ENCODE measurements around the gene CDH4.
A peak's percentile ranks its signal among the peaks of the same experiment; 100 is the strongest.

Gene CDH4

DNA sequence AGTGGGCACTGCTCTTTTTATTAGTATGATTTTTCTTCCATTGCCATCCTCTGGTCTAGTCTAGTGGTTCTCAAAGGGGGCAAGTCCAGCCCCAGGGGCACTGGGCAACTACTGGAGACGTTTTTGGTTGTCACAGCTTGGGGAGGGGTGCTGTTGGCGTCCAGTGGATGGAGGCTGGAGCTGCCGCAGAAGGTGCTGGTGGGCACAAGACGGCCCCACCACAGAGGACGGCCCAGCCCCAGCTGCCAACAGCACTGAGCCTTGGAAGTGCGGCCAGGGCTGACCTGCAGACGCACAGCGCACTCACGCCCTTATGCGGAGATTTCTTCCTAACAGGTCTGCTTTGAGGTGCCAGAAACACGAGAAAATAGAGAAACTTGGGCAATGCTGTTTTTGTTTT is 40.3 kb downstream of the CDH4 start:
- Histone ChIP-seq H3K23ac (ENCODE audit: low read depth, low read length, poor library complexity) (no peak overlapping the region), H3K9ac (ENCODE audit: low read depth, low read length, poor library complexity) (no peak overlapping the region), H3K4me2 (ENCODE audit: insufficient read depth, low read length, poor library complexity, severe bottlenecking) (no peak overlapping the region), H2BK15ac (ENCODE audit: low read length) (no peak overlapping the region), H2AK5ac (ENCODE audit: low read depth, low read length) (peak overlapping the region; percentile 72), H4K91ac (ENCODE audit: low read depth, low read length, poor library complexity) (no peak overlapping the region), H3K18ac (ENCODE audit: low read length) (peak overlapping the region; percentile 58), H2BK12ac (ENCODE audit: low read length) (no peak overlapping the region), H3K36me3 (replicated peaks in 1 of 2; ENCODE audit: control insufficient read depth in 2 of 2, insufficient read depth in 2 of 2, low read length in 2 of 2) (no peaks in the 10 kb centered on the region), H2AFZ (ENCODE audit: low read length) (no peak overlapping the region), H3K14ac (ENCODE audit: low read length) (no peak overlapping the region), H3K4me1 (ENCODE audit: control insufficient read depth in 2 of 2, insufficient read depth in 1 of 2, low read depth in 1 of 2, low read length in 2 of 2) (peaks cover 0 to 12% of the 10 kb centered on the region in 2 donors), H3K4ac (ENCODE audit: low read length) (no peak overlapping the region), H3K9me3 (replicated peaks in 1 of 2; ENCODE audit: control insufficient read depth in 2 of 2, insufficient read depth in 1 of 2, low read depth in 1 of 2, low read length in 2 of 2) (peaks cover 3 to 9% of the 10 kb centered on the region in 2 donors), H3K27me3 (ENCODE audit: control insufficient read depth in 3 of 3, insufficient read depth in 3 of 3, low read depth in 1 of 3, low read length in 3 of 3) (no peaks in the 10 kb centered on the region), H3K27ac (replicated peaks; ENCODE audit: low read length) (no peak overlapping the region), H4K8ac (ENCODE audit: low read depth, low read length) (no peak overlapping the region), H2BK120ac (ENCODE audit: low read depth, low read length) (no peak overlapping the region), H2BK5ac (ENCODE audit: low read length) (no peak overlapping the region), H3K4me3 (ENCODE audit: low read length in 2 of 2) (no peak overlapping the region), H3K79me1 (ENCODE audit: low read depth, low read length) (no peaks in the 10 kb centered on the region)
- WGBS, 2 donors (ENCODE audit: extremely low coverage in 2 of 2, insufficient read length in 2 of 2, insufficient replicate concordance in 1 of 2): no CpG with 5 or more reads among the region's 11 CpGs
- DNase-seq (ENCODE audit: low spot score): no peak

DNA sequence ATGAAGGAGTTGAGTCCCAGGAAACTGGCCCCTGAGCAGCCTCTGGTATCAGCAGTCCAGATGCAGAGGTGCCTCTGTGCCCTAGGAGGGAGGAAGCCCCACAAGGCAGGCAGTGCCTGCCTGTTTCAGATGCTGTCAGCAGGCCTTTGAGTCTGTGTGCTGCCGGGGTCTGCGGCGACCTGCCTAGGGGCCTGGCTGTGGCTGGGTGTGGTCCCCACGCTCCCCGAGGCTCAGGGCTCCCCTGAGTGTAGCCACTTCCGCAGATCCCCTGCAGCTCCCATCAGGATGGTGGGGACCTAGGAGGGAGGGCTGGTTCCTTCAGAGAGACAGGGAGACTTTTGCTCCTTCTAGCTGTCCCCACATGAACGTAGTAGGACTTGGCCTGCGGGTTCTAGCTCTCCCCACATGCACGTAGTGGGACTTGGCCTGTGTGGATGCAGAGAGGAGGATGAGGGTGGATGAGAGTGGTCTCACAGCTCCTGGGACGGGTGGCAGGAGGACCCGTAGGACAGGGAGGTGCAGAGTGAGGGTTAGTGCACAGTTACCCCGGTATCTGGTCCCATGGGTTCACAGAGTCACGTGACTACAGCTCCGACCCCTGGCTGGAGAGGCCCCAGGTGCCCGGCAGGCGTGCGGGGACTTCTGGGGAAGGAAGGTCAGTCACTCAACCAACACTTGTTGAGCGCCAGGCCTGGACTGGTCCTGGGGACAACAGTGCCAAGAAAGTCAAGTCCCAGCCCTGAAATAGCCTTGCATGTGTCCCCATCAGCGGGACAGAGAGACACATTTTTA is 41.0 kb downstream of the CDH4 start:
- Histone ChIP-seq H3K4ac (ENCODE audit: low read length) (no peak overlapping the region), H2BK120ac (ENCODE audit: low read depth, low read length) (no peak overlapping the region), H3K9me3 (replicated peaks in 1 of 2; ENCODE audit: control insufficient read depth in 2 of 2, insufficient read depth in 1 of 2, low read depth in 1 of 2, low read length in 2 of 2) (peaks cover 3 to 9% of the 10 kb centered on the region in 2 donors), H3K4me3 (ENCODE audit: low read length in 2 of 2) (no peak overlapping the region), H4K8ac (ENCODE audit: low read depth, low read length) (no peak overlapping the region), H2AFZ (ENCODE audit: low read length) (no peak overlapping the region), H2BK15ac (ENCODE audit: low read length) (no peak overlapping the region), H3K36me3 (replicated peaks in 1 of 2; ENCODE audit: control insufficient read depth in 2 of 2, insufficient read depth in 2 of 2, low read length in 2 of 2) (no peaks in the 10 kb centered on the region), H3K14ac (ENCODE audit: low read length) (no peak overlapping the region), H2BK5ac (ENCODE audit: low read length) (no peak overlapping the region), H3K79me1 (ENCODE audit: low read depth, low read length) (no peaks in the 10 kb centered on the region), H3K27ac (replicated peaks; ENCODE audit: low read length) (no peak overlapping the region), H2AK5ac (ENCODE audit: low read depth, low read length) (peak overlapping the region; percentile 35), H3K4me2 (ENCODE audit: insufficient read depth, low read length, poor library complexity, severe bottlenecking) (no peak overlapping the region), H3K18ac (ENCODE audit: low read length) (peak overlapping the region; percentile 72), H2BK12ac (ENCODE audit: low read length) (no peak overlapping the region), H3K9ac (ENCODE audit: low read depth, low read length, poor library complexity) (peak overlapping the region; percentile 66), H3K4me1 (ENCODE audit: control insufficient read depth in 2 of 2, insufficient read depth in 1 of 2, low read depth in 1 of 2, low read length in 2 of 2) (peaks cover 0 to 8% of the 10 kb centered on the region in 2 donors), H3K23ac (ENCODE audit: low read depth, low read length, poor library complexity) (no peak overlapping the region), H4K91ac (ENCODE audit: low read depth, low read length, poor library complexity) (no peak overlapping the region), H3K27me3 (ENCODE audit: control insufficient read depth in 3 of 3, insufficient read depth in 3 of 3, low read depth in 1 of 3, low read length in 3 of 3) (no peaks in the 10 kb centered on the region)
- no CpG with 5 or more reads among the region's 19 CpGs for WGBS, 2 donors (ENCODE audit: extremely low coverage in 2 of 2, insufficient read length in 2 of 2, insufficient replicate concordance in 1 of 2)
- no peak for DNase-seq (ENCODE audit: low spot score)

- Histone ChIP-seq H3K9ac (ENCODE audit: low read depth, low read length, poor library complexity) (no peak overlapping the region), H2BK15ac (ENCODE audit: low read length) (no peak overlapping the region), H3K9me3 (replicated peaks in 1 of 2; ENCODE audit: control insufficient read depth in 2 of 2, insufficient read depth in 1 of 2, low read depth in 1 of 2, low read length in 2 of 2) (peaks cover 3 to 8% of the 10 kb centered on the region in 2 donors), H3K79me1 (ENCODE audit: low read depth, low read length) (no peaks in the 10 kb centered on the region), H4K8ac (ENCODE audit: low read depth, low read length) (no peak overlapping the region), H3K14ac (ENCODE audit: low read length) (peak overlapping the region; percentile 63), H4K91ac (ENCODE audit: low read depth, low read length, poor library complexity) (no peak overlapping the region), H3K4ac (ENCODE audit: low read length) (no peak overlapping the region), H2AK5ac (ENCODE audit: low read depth, low read length) (peak overlapping the region; percentile 57), H2BK5ac (ENCODE audit: low read length) (no peak overlapping the region), H2BK120ac (ENCODE audit: low read depth, low read length) (no peak overlapping the region), H3K36me3 (replicated peaks in 1 of 2; ENCODE audit: control insufficient read depth in 2 of 2, insufficient read depth in 2 of 2, low read length in 2 of 2) (no peaks in the 10 kb centered on the region), H3K18ac (ENCODE audit: low read length) (peak overlapping the region; percentile 69), H3K4me1 (ENCODE audit: control insufficient read depth in 2 of 2, insufficient read depth in 1 of 2, low read depth in 1 of 2, low read length in 2 of 2) (peaks cover 0 to 4% of the 10 kb centered on the region in 2 donors), H3K4me3 (ENCODE audit: low read length in 2 of 2) (no peak overlapping the region), H2BK12ac (ENCODE audit: low read length) (no peak overlapping the region), H3K27ac (replicated peaks; ENCODE audit: low read length) (no peak overlapping the region), H2AFZ (ENCODE audit: low read length) (no peak overlapping the region), H3K27me3 (ENCODE audit: control insufficient read depth in 3 of 3, insufficient read depth in 3 of 3, low read depth in 1 of 3, low read length in 3 of 3) (no peaks in the 10 kb centered on the region), H3K23ac (ENCODE audit: low read depth, low read length, poor library complexity) (no peak overlapping the region), H3K4me2 (ENCODE audit: insufficient read depth, low read length, poor library complexity, severe bottlenecking) (no peak overlapping the region)
- no CpG with 5 or more reads among the region's 12 CpGs for WGBS, 2 donors (ENCODE audit: extremely low coverage in 2 of 2, insufficient read length in 2 of 2, insufficient replicate concordance in 1 of 2)
- DNase-seq (ENCODE audit: low spot score): no peak
Observed at GRCh38 chr20:61293951-61294350, 41.9 kb downstream of the CDH4 start.

DNA sequence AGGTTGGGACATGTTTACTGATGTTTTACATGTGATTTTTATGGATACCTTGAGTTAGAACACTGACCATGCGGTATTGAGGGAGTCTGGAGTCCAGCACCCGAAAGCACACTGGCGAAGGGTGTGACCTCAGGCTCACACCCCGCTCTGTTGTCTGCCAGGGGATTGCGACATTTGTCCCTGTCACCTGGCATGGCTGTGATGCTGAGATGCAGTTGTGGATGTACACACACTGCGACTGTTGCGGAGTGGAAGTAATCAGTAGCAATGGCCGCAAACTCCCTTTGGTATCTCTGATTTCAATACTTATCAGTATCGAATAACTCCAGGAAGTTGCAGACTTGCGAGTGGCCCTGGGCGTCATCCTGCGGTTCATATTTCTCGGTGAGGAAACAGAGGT is 43.2 kb downstream of the CDH4 start:
- peaks cover 2% of the 10 kb centered on the region for H3K79me1 ChIP-seq (ENCODE audit: low read depth, low read length)
- H4K91ac ChIP-seq (ENCODE audit: low read depth, low read length, poor library complexity): no peak overlapping the region
- H3K9me3 ChIP-seq (replicated peaks in 1 of 2; ENCODE audit: control insufficient read depth in 2 of 2, insufficient read depth in 1 of 2, low read depth in 1 of 2, low read length in 2 of 2): peaks cover 0 to 2% of the 10 kb centered on the region in 2 donors
- DNase-seq (ENCODE audit: low spot score): no peak
- no peak overlapping the region for H3K9ac ChIP-seq (ENCODE audit: low read depth, low read length, poor library complexity)
- no peaks in the 10 kb centered on the region for H3K36me3 ChIP-seq (replicated peaks in 1 of 2; ENCODE audit: control insufficient read depth in 2 of 2, insufficient read depth in 2 of 2, low read length in 2 of 2)
- no peak overlapping the region for H2BK5ac ChIP-seq (ENCODE audit: low read length)
- peaks cover 0 to 4% of the 10 kb centered on the region in 2 donors for H3K4me1 ChIP-seq (ENCODE audit: control insufficient read depth in 2 of 2, insufficient read depth in 1 of 2, low read depth in 1 of 2, low read length in 2 of 2)
- no peak overlapping the region for H3K4ac ChIP-seq (ENCODE audit: low read length)
- no peak overlapping the region for H2AK5ac ChIP-seq (ENCODE audit: low read depth, low read length)
- no peak overlapping the region for H3K14ac ChIP-seq (ENCODE audit: low read length)
- whole genome bisulfite sequencing, 2 donors (ENCODE audit: extremely low coverage in 2 of 2, insufficient read length in 2 of 2, insufficient replicate concordance in 1 of 2): no CpG with 5 or more reads among the region's 13 CpGs
- H2AFZ ChIP-seq (ENCODE audit: low read length): no peak overlapping the region
- no peak overlapping the region for H2BK12ac ChIP-seq (ENCODE audit: low read length)
- no peak overlapping the region for H3K23ac ChIP-seq (ENCODE audit: low read depth, low read length, poor library complexity)
- no peak overlapping the region for H2BK15ac ChIP-seq (ENCODE audit: low read length)
- no peak overlapping the region for H4K8ac ChIP-seq (ENCODE audit: low read depth, low read length)
- no peak overlapping the region for H2BK120ac ChIP-seq (ENCODE audit: low read depth, low read length)
- H3K27me3 ChIP-seq (ENCODE audit: control insufficient read depth in 3 of 3, insufficient read depth in 3 of 3, low read depth in 1 of 3, low read length in 3 of 3): no peaks in the 10 kb centered on the region
- H3K4me2 ChIP-seq (ENCODE audit: insufficient read depth, low read length, poor library complexity, severe bottlenecking): no peak overlapping the region
- H3K4me3 ChIP-seq (ENCODE audit: low read length in 2 of 2): peak overlapping the region in 1 of 2 donors; percentile 49
- no peak overlapping the region for H3K27ac ChIP-seq (replicated peaks; ENCODE audit: low read length)
- H3K18ac ChIP-seq (ENCODE audit: low read length): no peak overlapping the region
